ENCODE data around the gene SNAI1. TPM values are rescaled to one million over a fixed set of nuclear protein-coding genes. Genes with fewer than 3 reads are reported as not detected.
A peak's percentile ranks its signal among the peaks of the same experiment; 100 is the strongest.

Gene SNAI1
- 4.9 to 15.1 TPM (median 6.1 TPM) in 3 replicates for total RNA-seq
- long read RNA-seq, partial matches to known transcripts, result 0 of 4 reads
- long read RNA-seq, other reads (novel, unspliced or antisense), result 0 of 4 reads

DNA sequence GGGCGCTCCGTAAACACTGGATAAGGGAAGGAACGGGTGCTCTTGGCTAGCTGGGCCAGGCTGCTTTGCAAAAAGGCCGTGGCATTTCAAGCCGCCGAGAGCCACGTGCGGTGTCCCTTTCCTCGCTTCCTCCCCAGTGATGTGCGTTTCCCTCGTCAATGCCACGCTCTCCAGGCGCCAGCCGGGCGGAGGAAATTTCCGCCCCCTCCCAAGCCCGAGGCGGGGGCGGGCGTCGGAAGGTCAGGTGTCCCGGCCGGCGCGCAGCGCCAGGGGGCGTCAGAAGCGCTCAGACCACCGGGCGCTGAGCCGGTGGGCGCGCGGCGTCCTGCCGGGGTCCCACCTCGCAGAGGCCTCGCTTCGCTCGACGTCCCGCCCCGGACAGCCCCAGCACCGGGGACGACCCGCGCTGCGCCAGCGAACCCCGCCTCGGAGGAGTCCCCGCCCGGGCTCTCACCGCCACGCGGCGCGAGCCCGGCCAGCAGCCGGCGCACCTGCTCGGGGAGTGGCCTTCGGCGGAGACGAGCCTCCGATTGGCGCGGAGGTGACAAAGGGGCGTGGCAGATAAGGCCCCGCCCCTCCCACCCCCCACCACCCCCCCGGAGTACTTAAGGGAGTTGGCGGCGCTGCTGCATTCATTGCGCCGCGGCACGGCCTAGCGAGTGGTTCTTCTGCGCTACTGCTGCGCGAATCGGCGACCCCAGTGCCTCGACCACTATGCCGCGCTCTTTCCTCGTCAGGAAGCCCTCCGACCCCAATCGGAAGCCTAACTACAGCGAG lies at the start of gene SNAI1:
Gene SNAI1, plus strand, starts transcription at position 635 of the 777 bp plus-strand sequence. Its CDS starts 80 bp downstream, at position 715.
- peak within 1 kb of the TSS; percentile 90 for H3K27ac Mint-ChIP-seq (ENCODE audit: unreplicated experiment)
- no peaks in the 10 kb centered on the region for H3K27me3 Mint-ChIP-seq (ENCODE audit: low read depth)
- H3K4me3 Mint-ChIP-seq (ENCODE audit: unreplicated experiment), result peak within 1 kb of the TSS; percentile 86
- H3K36me3 Mint-ChIP-seq (ENCODE audit: low read depth), result peaks cover 6% of the 10 kb centered on the region
- H3K9me3 Mint-ChIP-seq (ENCODE audit: low read depth), result no peaks in the 10 kb centered on the region
- H3K4me1 Mint-ChIP-seq (ENCODE audit: low read depth), result peaks cover 52% of the 10 kb centered on the region
- TF ChIP-seq, protein P1, sequence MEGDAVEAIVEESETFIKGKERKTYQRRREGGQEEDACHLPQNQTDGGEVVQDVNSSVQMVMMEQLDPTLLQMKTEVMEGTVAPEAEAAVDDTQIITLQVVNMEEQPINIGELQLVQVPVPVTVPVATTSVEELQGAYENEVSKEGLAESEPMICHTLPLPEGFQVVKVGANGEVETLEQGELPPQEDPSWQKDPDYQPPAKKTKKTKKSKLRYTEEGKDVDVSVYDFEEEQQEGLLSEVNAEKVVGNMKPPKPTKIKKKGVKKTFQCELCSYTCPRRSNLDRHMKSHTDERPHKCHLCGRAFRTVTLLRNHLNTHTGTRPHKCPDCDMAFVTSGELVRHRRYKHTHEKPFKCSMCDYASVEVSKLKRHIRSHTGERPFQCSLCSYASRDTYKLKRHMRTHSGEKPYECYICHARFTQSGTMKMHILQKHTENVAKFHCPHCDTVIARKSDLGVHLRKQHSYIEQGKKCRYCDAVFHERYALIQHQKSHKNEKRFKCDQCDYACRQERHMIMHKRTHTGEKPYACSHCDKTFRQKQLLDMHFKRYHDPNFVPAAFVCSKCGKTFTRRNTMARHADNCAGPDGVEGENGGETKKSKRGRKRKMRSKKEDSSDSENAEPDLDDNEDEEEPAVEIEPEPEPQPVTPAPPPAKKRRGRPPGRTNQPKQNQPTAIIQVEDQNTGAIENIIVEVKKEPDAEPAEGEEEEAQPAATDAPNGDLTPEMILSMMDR (IDR thresholded peaks at IDR 0.05), result peak; percentile 84
- DNase-seq (ENCODE audit: low spot score), result peak; percentile 92

DNA sequence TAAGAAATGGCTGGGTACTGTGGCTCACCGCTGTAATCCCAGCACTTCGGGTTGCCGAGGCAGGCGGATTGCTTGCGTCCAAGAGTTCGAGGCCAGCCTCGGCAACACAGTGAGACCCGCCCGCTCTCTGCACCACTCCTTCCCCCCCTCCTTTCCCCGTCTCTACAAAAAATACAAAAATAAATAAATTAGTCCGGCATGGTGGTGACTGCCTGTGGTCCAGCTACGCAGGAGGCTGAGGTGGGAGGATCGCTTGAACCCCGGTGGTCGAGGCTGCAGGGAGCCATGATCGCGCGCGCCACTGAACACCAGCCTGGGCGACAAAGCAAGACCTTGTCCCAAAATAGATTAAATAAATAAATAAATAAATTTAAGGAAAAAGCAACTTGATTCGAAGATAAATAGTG lies 47.0 kb upstream of the SNAI1 start:
- TF ChIP-seq, protein P1 (IDR thresholded peaks at IDR 0.05), result no peak
- DNase-seq (ENCODE audit: low spot score), result no peak
- Mint-ChIP-seq H3K9me3 (ENCODE audit: low read depth) (no peaks in the 10 kb centered on the region), H3K27me3 (ENCODE audit: low read depth) (no peaks in the 10 kb centered on the region), H3K36me3 (ENCODE audit: low read depth) (no peaks in the 10 kb centered on the region), H3K4me3 (ENCODE audit: unreplicated experiment) (peak overlapping the region; percentile 33), H3K27ac (ENCODE audit: unreplicated experiment) (no peak overlapping the region), H3K4me1 (ENCODE audit: low read depth) (peaks cover 26% of the 10 kb centered on the region)

DNA sequence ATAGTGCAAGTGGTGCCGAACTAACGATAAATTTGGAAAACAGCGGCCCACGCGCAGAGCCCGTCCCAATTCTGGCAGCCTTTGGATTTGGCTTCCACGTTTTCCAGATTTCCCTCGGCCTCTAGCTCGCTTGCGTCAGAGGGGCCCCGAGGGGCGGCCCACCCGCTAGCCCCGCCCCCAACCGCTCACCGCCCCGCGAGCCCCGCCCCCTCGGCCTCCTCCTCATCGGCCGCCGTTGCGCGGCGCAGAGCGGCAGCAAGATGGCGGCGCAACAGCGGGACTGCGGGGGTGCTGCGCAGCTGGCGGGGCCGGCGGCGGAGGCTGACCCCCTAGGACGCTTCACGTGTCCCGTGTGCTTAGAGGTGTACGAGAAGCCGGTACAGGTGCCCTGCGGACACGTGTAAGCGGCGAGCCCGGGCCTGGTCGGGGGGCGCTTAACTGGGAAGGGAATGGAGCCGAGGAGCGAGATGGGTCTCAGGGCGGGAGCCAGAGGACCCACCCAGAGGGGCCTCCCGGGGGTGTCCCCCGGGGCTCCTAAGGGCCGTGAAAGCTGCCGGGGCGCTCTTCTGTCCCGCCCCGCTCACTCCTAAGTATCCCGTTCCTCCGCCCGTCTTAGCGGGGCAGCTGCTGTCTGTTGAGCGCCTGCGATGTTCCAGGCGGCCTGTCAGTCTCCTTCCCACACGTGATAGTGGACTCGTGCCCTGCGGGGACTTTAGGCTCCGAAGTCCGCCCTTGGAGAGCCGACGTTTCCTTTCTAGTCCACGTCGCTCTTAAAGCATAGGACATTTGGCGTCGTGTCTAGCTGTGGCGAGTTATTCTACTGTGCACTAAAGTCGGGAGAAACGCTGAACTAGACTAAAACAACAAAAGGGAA lies 46.4 kb upstream of the SNAI1 start, which contains the start of gene RNF114:
Gene RNF114, plus strand, starts transcription at position 245 of the 874 bp plus-strand sequence. Its CDS starts 16 bp downstream, at position 261.
- TF ChIP-seq, protein P1 (IDR thresholded peaks at IDR 0.05), result peak; percentile 43
- Mint-ChIP-seq H3K27ac (ENCODE audit: unreplicated experiment) (peak within 1 kb of the TSS; percentile 91), H3K36me3 (ENCODE audit: low read depth) (peaks cover 3% of the 10 kb centered on the region), H3K4me1 (ENCODE audit: low read depth) (peaks cover 32% of the 10 kb centered on the region), H3K27me3 (ENCODE audit: low read depth) (no peaks in the 10 kb centered on the region), H3K4me3 (ENCODE audit: unreplicated experiment) (peak within 1 kb of the TSS; percentile 89), H3K9me3 (ENCODE audit: low read depth) (no peaks in the 10 kb centered on the region)
- peak; percentile 92 for DNase-seq (ENCODE audit: low spot score)

DNA sequence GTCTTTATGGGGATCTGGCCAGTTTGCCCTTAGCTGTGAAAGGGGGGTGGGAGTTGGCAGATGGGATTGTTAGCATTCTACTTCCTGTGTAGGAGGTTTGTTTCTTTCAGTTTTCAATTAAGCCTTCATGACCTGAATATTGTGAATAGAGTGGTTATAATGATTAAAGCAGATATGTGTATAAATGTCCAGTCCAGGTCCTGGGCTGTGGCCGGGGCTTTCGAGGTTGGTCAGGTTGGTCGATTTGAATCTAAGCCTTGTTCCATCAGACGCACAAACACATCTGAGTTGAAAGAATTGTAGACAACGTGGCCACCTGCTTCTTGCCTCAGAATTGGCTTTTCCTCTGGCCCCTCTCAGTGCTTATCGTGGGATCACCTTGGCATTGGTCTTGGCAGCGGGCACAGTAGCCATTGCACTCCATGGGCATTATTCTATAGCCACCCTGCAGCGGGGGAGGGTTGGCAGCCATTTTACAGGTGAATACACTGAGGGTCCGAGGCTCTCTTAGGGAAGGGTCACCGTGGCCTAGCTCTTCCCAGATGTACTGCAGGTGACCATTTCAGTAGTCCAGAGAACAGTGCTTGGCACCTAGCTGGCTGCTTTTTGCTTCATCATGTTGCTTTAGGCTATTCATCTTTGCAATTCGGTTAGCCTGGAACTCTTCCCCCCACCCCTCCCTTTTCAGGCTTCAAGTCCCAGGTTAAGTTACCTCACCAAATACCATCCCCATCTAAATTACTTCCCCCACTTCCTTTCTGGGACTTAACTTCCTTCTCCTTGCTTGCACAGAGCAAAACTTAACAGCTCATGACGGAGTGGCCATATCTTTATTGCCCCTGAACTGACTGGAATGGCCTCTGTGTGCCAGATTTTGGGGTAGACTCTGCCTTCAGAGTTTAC lies 45.5 kb upstream of the SNAI1 start:
- peak; percentile 14 for DNase-seq (ENCODE audit: low spot score)
- TF ChIP-seq, protein P1 (IDR thresholded peaks at IDR 0.05), result no peak
- H3K4me3 Mint-ChIP-seq (ENCODE audit: unreplicated experiment), result peak overlapping the region; percentile 89
- H3K27me3 Mint-ChIP-seq (ENCODE audit: low read depth), result no peaks in the 10 kb centered on the region
- peaks cover 33% of the 10 kb centered on the region for H3K4me1 Mint-ChIP-seq (ENCODE audit: low read depth)
- H3K36me3 Mint-ChIP-seq (ENCODE audit: low read depth), result peaks cover 4% of the 10 kb centered on the region
- peak overlapping the region; percentile 91 for H3K27ac Mint-ChIP-seq (ENCODE audit: unreplicated experiment)
- H3K9me3 Mint-ChIP-seq (ENCODE audit: low read depth), result no peaks in the 10 kb centered on the region

All from chondrocyte (in vitro differentiated cells).